H1 (cell line): ENCODE data around the gene PLB1. TPM values are rescaled to one million over a fixed set of nuclear protein-coding genes. Genes with fewer than 3 reads are reported as not detected.

Experiments
- CTCF ChIA-PET: fragments of 300-600 bp; sonication (Branson Sonifier 250); formaldehyde crosslinking; loops from one replicate; lab custom pipeline; 2021; ENCODE audit not compliant: partially characterized antibody; lab: Charles Lee
- POLR2A ChIA-PET: fragments of 300-600 bp; sonication (Branson Sonifier 250); formaldehyde crosslinking; loops from one replicate; lab custom pipeline; 2021; ENCODE audit warnings: inconsistent platforms; ENCODE audit not compliant: partially characterized antibody; lab: Charles Lee
- DNase-seq, 2 experiments: peaks; one replicate each; pipeline versions ENCODE4 v3.0.0 to v3.0.0-alpha.2; 2010 to 2022; ENCODE audit warnings: low spot score in 2 of 2, low read depth in 1 of 2, mixed read lengths in 1 of 2
- FAIRE-seq: peaks from 2 replicates; lab custom pipeline; 2011; peaks lifted over from hg19 to GRCh38; lab: Jason Lieb, UNC
- H2AFZ ChIP-seq: 2 replicates; pipeline ENCODE4 v1.8.1; 2012; ENCODE audit warnings: low read length, inconsistent platforms
- H2AK5ac ChIP-seq: 2 replicates; pipeline ENCODE4 v1.6.1; 2013; ENCODE audit warnings: low read depth, low read length
- H2BK120ac ChIP-seq: replicated peaks from 2 replicates; pipeline ENCODE3; 2013; ENCODE audit warnings: low read depth, low read length, inconsistent platforms
- H2BK12ac ChIP-seq: 2 replicates; pipeline ENCODE4 v1.6.1; 2013; ENCODE audit warnings: low read depth, low read length
- H2BK15ac ChIP-seq: 2 replicates; pipeline ENCODE4 v1.6.1; 2013; ENCODE audit warnings: low read length
- H2BK20ac ChIP-seq: 2 replicates; pipeline ENCODE4 v1.6.1; 2013; ENCODE audit warnings: low read length
- H2BK5ac ChIP-seq: 2 replicates; pipeline ENCODE4 v1.6.1; 2013; ENCODE audit warnings: low read depth, low read length
- H3K14ac ChIP-seq: 2 replicates; pipeline ENCODE4 v1.6.1; 2013; ENCODE audit warnings: inconsistent platforms; ENCODE audit not compliant: insufficient read length
- H3K18ac ChIP-seq: 2 replicates; pipeline ENCODE4 v1.6.1; 2013; ENCODE audit warnings: low read length; ENCODE audit errors: extremely low read depth
- H3K23ac ChIP-seq: 2 replicates; pipeline ENCODE4 v1.6.1; 2013; ENCODE audit warnings: inconsistent platforms; ENCODE audit not compliant: insufficient read length
- H3K23me2 ChIP-seq: 2 replicates; pipeline ENCODE4 v1.6.1; 2013; ENCODE audit warnings: low read depth, low read length
- H3K27ac ChIP-seq: 2 replicates; pipeline ENCODE4 v1.6.1; 2011; ENCODE audit warnings: low read depth, low read length, inconsistent platforms
- H3K27me3 ChIP-seq, 4 experiments: replicated peaks in 1 of 4; 1 replicate in 1 of 4; 2 replicates in 3 of 4; pipeline versions ENCODE4 v1.6.1 to v1.8.1; 2011 to 2013; ENCODE audit warnings: low read length in 3 of 4, mild to moderate bottlenecking in 3 of 4, inconsistent platforms in 2 of 4, mixed read lengths in 2 of 4, moderate library complexity in 1 of 4; ENCODE audit not compliant: control insufficient read depth in 3 of 4, insufficient read depth in 3 of 4; ENCODE audit errors: extremely low read depth in 1 of 4
- H3K36me3 ChIP-seq, 4 experiments: 2 replicates each; pipeline versions ENCODE4 v1.6.1 to v1.8.1; 2011 to 2013; ENCODE audit warnings: mild to moderate bottlenecking in 4 of 4, low read length in 3 of 4, moderate library complexity in 2 of 4, control low read depth in 1 of 4, inconsistent platforms in 1 of 4; ENCODE audit not compliant: insufficient read depth in 4 of 4, control insufficient read depth in 2 of 4
- H3K4ac ChIP-seq: replicated peaks from 2 replicates; pipeline ENCODE3; 2013; ENCODE audit warnings: low read length, low read depth, mixed read lengths, inconsistent platforms; ENCODE audit not compliant: insufficient read length
- H3K4me1 ChIP-seq, 4 experiments: replicated peaks in 1 of 4; 1 replicate in 1 of 4; 2 replicates in 3 of 4; pipeline versions ENCODE4 v1.6.1 to v1.8.1; 2011 to 2013; ENCODE audit warnings: low read length in 3 of 4, inconsistent platforms in 2 of 4, mixed read lengths in 1 of 4; ENCODE audit not compliant: insufficient read depth in 4 of 4, control insufficient read depth in 3 of 4
- H3K4me2 ChIP-seq, 2 experiments: 2 replicates each; pipeline versions ENCODE4 v1.6.1 to v1.8.1; 2011 to 2013; ENCODE audit warnings: low read depth in 2 of 2, low read length in 2 of 2, control low read depth in 1 of 2, inconsistent platforms in 1 of 2, mild to moderate bottlenecking in 1 of 2; ENCODE audit not compliant: insufficient read depth in 1 of 2
- H3K4me3 ChIP-seq, 4 experiments: fragments of 200-600, 300-600 bp in 1 of 4; sonication (generic), shearing (Covaris generic), sonication (Bioruptor Twin) in 1 of 4; 2 replicates each; pipeline versions ENCODE4 v1.5.1 to v1.8.1; 2011 to 2016; ENCODE audit warnings: low read length in 4 of 4, low read depth in 3 of 4, control low read depth in 2 of 4, inconsistent platforms in 2 of 4, mild to moderate bottlenecking in 2 of 4, mixed read lengths in 1 of 4, moderate library complexity in 1 of 4; ENCODE audit not compliant: insufficient read depth in 2 of 4; ENCODE audit errors: extremely low read depth in 1 of 4
- H3K56ac ChIP-seq: replicated peaks from 2 replicates; pipeline ENCODE3; 2013; ENCODE audit warnings: low read depth, mild to moderate bottlenecking, mixed read lengths, low read length, inconsistent platforms; ENCODE audit not compliant: insufficient read length
- H3K79me1 ChIP-seq: 2 replicates; pipeline ENCODE4 v1.6.1; 2013; ENCODE audit warnings: low read depth, low read length, control low read depth
- H3K79me2 ChIP-seq, 2 experiments: 2 replicates each; pipeline versions ENCODE4 v1.6.1 to v1.8.1; 2012 to 2013; ENCODE audit warnings: low read length in 2 of 2, mild to moderate bottlenecking in 2 of 2, inconsistent platforms in 1 of 2; ENCODE audit not compliant: insufficient read depth in 2 of 2, control insufficient read depth in 1 of 2
- H3K9ac ChIP-seq, 4 experiments: replicated peaks in 1 of 4; 1 replicate in 1 of 4; 2 replicates in 3 of 4; pipeline versions ENCODE4 v1.6.1 to v1.8.1; 2011 to 2013; ENCODE audit warnings: low read depth in 3 of 4, low read length in 3 of 4, control low read depth in 2 of 4, mild to moderate bottlenecking in 2 of 4, moderate library complexity in 2 of 4, inconsistent platforms in 1 of 4; ENCODE audit errors: extremely low read depth in 1 of 4
- H3K9me3 ChIP-seq, 2 experiments: 2 replicates each; pipeline versions ENCODE4 v1.6.1 to v1.8.1; 2012 to 2013; ENCODE audit warnings: mild to moderate bottlenecking in 2 of 2, moderate library complexity in 2 of 2, control low read depth in 1 of 2, inconsistent platforms in 1 of 2, low read depth in 1 of 2, low read length in 1 of 2, mixed read lengths in 1 of 2; ENCODE audit not compliant: insufficient read depth in 2 of 2
- H4K20me1 ChIP-seq, 2 experiments: replicated peaks in 1 of 2; 2 replicates each; pipeline versions ENCODE3 to v1.8.1; 2011 to 2013; ENCODE audit warnings: inconsistent platforms in 2 of 2, low read length in 2 of 2, mild to moderate bottlenecking in 1 of 2; ENCODE audit not compliant: insufficient read depth in 2 of 2, control insufficient read depth in 1 of 2
- H4K5ac ChIP-seq: 2 replicates; pipeline ENCODE4 v1.6.1; 2013; ENCODE audit warnings: low read length, low read depth, mixed read lengths, inconsistent platforms; ENCODE audit not compliant: insufficient read length
- H4K8ac ChIP-seq: 2 replicates; pipeline ENCODE4 v1.8.0; 2013; ENCODE audit warnings: mild to moderate bottlenecking, moderate library complexity, low read length, inconsistent platforms; ENCODE audit not compliant: insufficient read depth; ENCODE audit errors: extremely low read depth
- H4K91ac ChIP-seq: replicated peaks from 2 replicates; pipeline ENCODE3; 2013; ENCODE audit warnings: low read length, mixed read lengths, inconsistent platforms; ENCODE audit not compliant: insufficient read length
- HDAC2 ChIP-seq, 2 experiments: fragments of 300-600 bp in 1 of 2; sonication (generic) in 1 of 2; IDR thresholded peaks; 2 replicates each; pipeline ENCODE4 v1.6.1; 2011 to 2012; ENCODE audit warnings: low read depth in 2 of 2, low read length in 2 of 2, mild to moderate bottlenecking in 2 of 2, moderate library complexity in 2 of 2, borderline replicate concordance in 1 of 2, inconsistent platforms in 1 of 2
- HDAC6 ChIP-seq: IDR thresholded peaks from one replicate; pipeline ENCODE4 v1.7.1; 2012; ENCODE audit warnings: low read depth, mild to moderate bottlenecking, inconsistent platforms, low read length, moderate library complexity
- KDM4A ChIP-seq: IDR thresholded peaks from one replicate; pipeline ENCODE4 v1.7.1; 2012; ENCODE audit warnings: low read depth, mild to moderate bottlenecking, moderate library complexity, low read length, inconsistent platforms; ENCODE audit not compliant: severe bottlenecking
- MAX ChIP-seq: IDR thresholded peaks from 2 replicates; pipeline ENCODE4 v1.6.1; 2012; ENCODE audit warnings: inconsistent platforms
- POLR2AphosphoS5 ChIP-seq: IDR thresholded peaks from 2 replicates; pipeline ENCODE4 v1.6.1; 2011; ENCODE audit warnings: low read depth, low read length
- SIRT6 ChIP-seq: IDR thresholded peaks from one replicate; pipeline ENCODE4 v1.7.1; 2012; ENCODE audit warnings: low read length, inconsistent platforms
- SP1 ChIP-seq: IDR thresholded peaks from 2 replicates; pipeline ENCODE4 v1.6.1; 2011; ENCODE audit warnings: low read depth, low read length
- SP2 ChIP-seq: IDR thresholded peaks from 2 replicates; pipeline ENCODE4 v1.6.1; 2012; ENCODE audit warnings: mild to moderate bottlenecking, low read length, inconsistent platforms
- TAF1 ChIP-seq: IDR thresholded peaks from 2 replicates; pipeline ENCODE4 v1.6.1; 2011; ENCODE audit warnings: mild to moderate bottlenecking, low read depth, low read length
- TBP ChIP-seq: IDR thresholded peaks from 2 replicates; pipeline ENCODE4 v1.6.1; 2011; ENCODE audit warnings: low read depth, low read length, improper control_type of control experiment
- USF2 ChIP-seq: IDR thresholded peaks from 2 replicates; pipeline ENCODE4 v1.6.1; 2011; ENCODE audit warnings: low read length, improper control_type of control experiment
- WGBS, 2 experiments: shearing (Covaris generic) in 1 of 2; methylation state at CpG; one replicate each; pipeline versions ENCODE4 v1.1.6 to v1.1.7; 2013 to 2015; ENCODE audit warnings: low lambda C conversion rate in 2 of 2, mixed read lengths in 2 of 2, inconsistent platforms in 1 of 2, low coverage in 1 of 2, missing lambda C conversion rate in 1 of 2; ENCODE audit not compliant: insufficient replicate concordance in 2 of 2, insufficient coverage in 1 of 2, insufficient read length in 1 of 2; ENCODE audit errors: extremely low coverage in 1 of 2, missing lambda C conversion rate in 1 of 2; 5-methylcytosine and 5-hydroxymethylcytosine counted together
- polyA plus RNA-seq, 7 experiments: library from polyadenylated mRNA; depleted of rRNA in 3 of 7; stranded (reverse) in 5 of 7; unstranded in 2 of 7; fragments of >200 nt in 5 of 7; fragments of 200-250 nt in 2 of 7; gene quantifications; 1 replicate in 5 of 7; 2 replicates in 1 of 7; 4 replicates in 1 of 7; pipeline versions ENCODE4 v1.2.1 to v1.2.3, GENCODE V29; 2011 to 2013; ENCODE audit warnings: missing spikeins in 2 of 7, mixed read lengths in 2 of 7
- total RNA-seq: library from RNA; stranded (reverse); fragmentation: NEBNext Ultra II Directional; extraction: Animal tissue kit (Norgen Biotek cat#: 25700); gene quantifications from 2 replicates; pipeline ENCODE4 v1.2.1, GENCODE V29; 2021

PLB1 gene
- total and polyA plus RNA-seq, 2 of the 8 experiments (the other 6 are each of a cell fraction or from before 2014, with no cell fraction given): 0.20 to 0.36 TPM

- Histone ChIP-seq H2BK120ac (no peak overlapping the region), H2BK12ac (no peak overlapping the region), H2BK20ac (no peak overlapping the region), H3K4me1 (no peaks in the 10 kb centered on the region), H3K79me1 (no peaks in the 10 kb centered on the region; the same call in 1 of the 2 replicates), H4K8ac (no peak overlapping the region), H3K14ac (no peak overlapping the region), H3K79me2 (no peaks in the 10 kb centered on the region), H3K36me3 (no peaks in the 10 kb centered on the region), H3K27ac (no peak overlapping the region), H4K20me1 (no peaks in the 10 kb centered on the region), H3K4me3 (no peak overlapping the region), H3K56ac (no peak overlapping the region), H2AFZ (no peak overlapping the region), H4K91ac (no peak overlapping the region), H3K23ac (no peak overlapping the region), H3K9me3 (no peaks in the 10 kb centered on the region), H3K9ac (no peak overlapping the region), H3K4me2 (no peak overlapping the region), H2BK5ac (no peak overlapping the region), H3K18ac (no peak overlapping the region), H3K27me3 (no peaks in the 10 kb centered on the region; a peak in 2 of 7 replicates), H2AK5ac (no peak overlapping the region), H3K23me2 (no peaks in the 10 kb centered on the region), H2BK15ac (no peak overlapping the region), H3K4ac (no peak overlapping the region), H4K5ac (no peak overlapping the region)
- FAIRE-seq (no peak), DNase-seq (no peak)
- 80% methylated on average over 3 of the region's 3 CpGs; no CpG with 5 or more reads in 1 of the 2 experiments for WGBS, 2 experiments
- TF ChIP-seq SP2 (no peak), USF2 (no peak), POLR2AphosphoS5 (no peak), MAX (no peak), KDM4A (no peak), TAF1 (no peak), HDAC2 (IDR thresholded peaks at IDR 0.05; ENCODE audit: borderline replicate concordance in 1 of 2, low read depth in 2 of 2, low read length in 2 of 2) (no peak), SIRT6 (no peak), TBP (no peak), SP1 (no peak), HDAC6 (no peak)
- POLR2A ChIA-PET: no interaction called here
- CTCF ChIA-PET: interaction anchor here (1.2 kb wide), 1 partner anchor 12 kb away, joined by 3 read pairs; no protein-coding TSS in a partner anchor
Observed at GRCh38 chr2:28552045-28552823, 56.4 kb downstream of the PLB1 start.
